ENCODE data around the gene ZNF473. TPM values are rescaled to one million over a fixed set of nuclear protein-coding genes. Genes with fewer than 3 reads are reported as not detected.
"Not testable (repeated sequence)": the region's sequence is repeated elsewhere in the genome, so short reads cannot be mapped to it uniquely, and the experiment has no call there.

ZNF473 gene
- total RNA-seq, 1 experiment from 2014 or later: 13.9 TPM

DNA sequence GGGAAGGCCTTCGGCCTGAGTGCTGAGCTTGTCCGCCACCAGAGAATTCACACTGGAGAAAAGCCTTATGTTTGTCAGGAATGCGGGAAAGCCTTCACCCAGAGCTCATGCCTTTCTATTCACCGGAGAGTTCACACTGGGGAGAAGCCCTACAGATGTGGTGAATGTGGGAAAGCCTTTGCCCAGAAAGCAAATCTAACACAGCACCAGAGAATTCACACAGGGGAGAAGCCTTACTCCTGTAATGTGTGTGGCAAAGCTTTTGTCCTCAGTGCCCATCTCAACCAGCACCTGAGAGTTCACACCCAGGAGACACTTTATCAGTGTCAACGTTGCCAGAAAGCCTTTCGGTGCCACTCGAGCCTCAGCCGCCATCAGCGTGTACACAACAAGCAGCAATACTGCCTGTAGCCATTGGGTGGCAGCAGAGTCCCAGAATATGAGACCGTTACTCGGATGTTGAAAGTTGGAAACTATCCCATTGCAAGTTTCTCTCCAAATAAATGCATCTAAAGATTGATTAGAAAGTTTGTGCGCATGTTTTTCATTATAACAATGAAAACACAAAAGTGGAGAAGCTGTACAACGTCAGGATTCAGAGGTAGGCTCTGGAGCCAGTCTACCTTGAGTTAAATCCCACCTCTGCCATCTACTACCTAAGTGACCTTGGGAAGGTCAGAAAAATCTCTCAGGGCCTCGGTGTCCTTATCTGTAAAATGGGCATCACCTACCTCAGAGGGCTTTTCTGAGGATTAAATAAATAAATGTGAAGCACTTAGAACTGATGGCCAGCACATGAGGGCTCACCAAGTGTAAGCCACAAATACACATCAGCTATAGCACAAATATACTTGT, 21.1 kb downstream of the ZNF473 start:
- no peaks in the 10 kb centered on the region for H3K27me3 ChIP-seq (ENCODE audit: insufficient read depth, low read depth)
- TF ChIP-seq EZH2 (IDR thresholded peaks at IDR 0.05; ENCODE audit: low read depth): no peak
- TF ChIP-seq, protein P1, sequence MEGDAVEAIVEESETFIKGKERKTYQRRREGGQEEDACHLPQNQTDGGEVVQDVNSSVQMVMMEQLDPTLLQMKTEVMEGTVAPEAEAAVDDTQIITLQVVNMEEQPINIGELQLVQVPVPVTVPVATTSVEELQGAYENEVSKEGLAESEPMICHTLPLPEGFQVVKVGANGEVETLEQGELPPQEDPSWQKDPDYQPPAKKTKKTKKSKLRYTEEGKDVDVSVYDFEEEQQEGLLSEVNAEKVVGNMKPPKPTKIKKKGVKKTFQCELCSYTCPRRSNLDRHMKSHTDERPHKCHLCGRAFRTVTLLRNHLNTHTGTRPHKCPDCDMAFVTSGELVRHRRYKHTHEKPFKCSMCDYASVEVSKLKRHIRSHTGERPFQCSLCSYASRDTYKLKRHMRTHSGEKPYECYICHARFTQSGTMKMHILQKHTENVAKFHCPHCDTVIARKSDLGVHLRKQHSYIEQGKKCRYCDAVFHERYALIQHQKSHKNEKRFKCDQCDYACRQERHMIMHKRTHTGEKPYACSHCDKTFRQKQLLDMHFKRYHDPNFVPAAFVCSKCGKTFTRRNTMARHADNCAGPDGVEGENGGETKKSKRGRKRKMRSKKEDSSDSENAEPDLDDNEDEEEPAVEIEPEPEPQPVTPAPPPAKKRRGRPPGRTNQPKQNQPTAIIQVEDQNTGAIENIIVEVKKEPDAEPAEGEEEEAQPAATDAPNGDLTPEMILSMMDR (conservative IDR thresholded peaks at IDR 0.05): peak; percentile 67
- CTCF ChIA-PET: no interaction called here

DNA sequence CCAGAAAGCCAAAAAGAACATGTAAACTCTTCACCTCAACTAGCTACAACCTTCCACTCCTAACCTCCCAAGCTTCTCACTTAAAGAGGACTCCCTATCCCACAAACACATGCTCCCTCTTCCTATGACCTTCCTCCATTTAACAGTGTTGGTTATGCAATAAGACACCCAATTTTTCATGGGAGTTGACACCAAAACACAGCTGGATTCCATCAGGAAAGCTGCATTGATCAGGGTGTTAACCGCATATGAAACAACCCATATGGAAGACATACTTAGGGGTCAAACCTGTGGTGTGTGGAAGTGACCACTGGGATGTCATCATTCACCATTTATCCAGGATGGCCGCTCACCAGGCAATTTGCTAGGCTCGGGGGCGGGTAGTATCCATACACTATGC, 21.9 kb downstream of the ZNF473 start:
- H3K27ac ChIP-seq: no peak overlapping the region
- CTCF ChIA-PET: no interaction called here

More for the DNA sequence above, 21.1 kb downstream of the ZNF473 start:
- H3K4me3 ChIP-seq: no peak overlapping the region
- H3K79me2 ChIP-seq (ENCODE audit: low read depth): no peaks in the 10 kb centered on the region
- H2AFZ ChIP-seq: no peak overlapping the region
- no peak overlapping the region for H3K4me2 ChIP-seq
- no TSS peak for BruUV-seq (replicated peaks)
- H3K9me2 ChIP-seq (ENCODE audit: insufficient read depth): no peaks in the 10 kb centered on the region
- H3K27ac ChIP-seq: no peak overlapping the region
- no peaks in the 10 kb centered on the region for H3K4me1 ChIP-seq (replicated peaks; ENCODE audit: insufficient read depth)
- peaks cover 19% of the 10 kb centered on the region; the same call in 1 of the 2 replicates for H3F3A ChIP-seq (ENCODE audit: insufficient read depth, low read depth)
- H3K9me3 ChIP-seq (ENCODE audit: insufficient read depth, low read depth): peaks cover 79% of the 10 kb centered on the region
- DNase-seq: no peak
- intact Hi-C loops (cut with micrococcal nuclease; ENCODE audit: unreplicated experiment): no loop called here
- peaks cover 54% of the 10 kb centered on the region for H3K36me3 ChIP-seq (ENCODE audit: low read depth)
- POLR2A ChIA-PET (ENCODE audit: unreplicated experiment): no interaction called here
- H4K20me1 ChIP-seq (ENCODE audit: insufficient read depth): no peaks in the 10 kb centered on the region

DNA sequence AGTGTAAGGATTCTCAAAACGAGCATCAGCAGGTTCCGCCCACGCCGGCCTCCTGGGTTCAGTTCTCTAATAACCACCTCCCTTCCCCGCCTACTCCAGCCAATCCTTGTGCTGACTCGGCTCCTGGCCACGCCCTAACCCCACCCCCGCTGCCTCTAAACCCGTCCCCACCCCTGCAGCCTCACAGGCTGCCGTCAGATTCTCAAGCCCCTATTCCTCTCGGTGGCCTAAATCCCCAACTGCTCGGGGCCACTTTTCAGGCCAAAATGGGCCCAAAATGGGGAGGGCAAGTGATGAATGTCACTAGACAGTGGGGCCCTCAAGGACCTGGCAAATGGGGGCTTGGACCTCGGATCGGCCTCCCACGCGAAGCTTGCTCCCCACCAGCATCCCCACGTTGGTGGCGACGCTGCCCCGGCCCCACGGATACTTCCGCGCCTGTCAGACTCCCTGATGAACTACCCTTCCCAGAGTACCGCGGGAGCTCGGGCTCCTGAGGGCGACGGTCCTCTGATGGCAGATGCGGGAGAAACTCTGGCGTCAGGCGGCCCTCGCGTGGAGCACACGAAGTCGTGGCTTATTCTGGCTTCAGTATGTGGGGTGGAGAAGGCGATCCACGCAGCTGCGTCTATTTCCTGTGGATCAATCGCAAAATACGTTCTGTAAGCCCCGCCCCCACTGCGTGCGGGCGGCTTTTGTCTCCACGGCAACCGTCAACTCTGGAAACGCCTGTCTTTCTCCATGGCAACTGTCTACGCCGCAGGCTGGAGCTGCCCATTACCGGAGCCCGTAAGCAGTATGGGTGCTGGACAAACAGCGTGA, 24.8 kb downstream of the ZNF473 start:
- Histone ChIP-seq H3K27ac (no peak overlapping the region), H3F3A (ENCODE audit: insufficient read depth, low read depth) (peaks cover 17% of the 10 kb centered on the region; the same call in 1 of the 2 replicates), H3K79me2 (ENCODE audit: low read depth) (no peaks in the 10 kb centered on the region), H3K4me2 (no peak overlapping the region), H3K9me3 (ENCODE audit: insufficient read depth, low read depth) (peaks cover 56% of the 10 kb centered on the region), H2AFZ (no peak overlapping the region), H3K27me3 (ENCODE audit: insufficient read depth, low read depth) (no peaks in the 10 kb centered on the region), H4K20me1 (ENCODE audit: insufficient read depth) (no peaks in the 10 kb centered on the region), H3K36me3 (ENCODE audit: low read depth) (peaks cover 18% of the 10 kb centered on the region), H3K4me3 (no peak overlapping the region), H3K9me2 (ENCODE audit: insufficient read depth) (no peaks in the 10 kb centered on the region), H3K4me1 (replicated peaks; ENCODE audit: insufficient read depth) (no peaks in the 10 kb centered on the region)
- intact Hi-C loops (cut with micrococcal nuclease; ENCODE audit: unreplicated experiment): no loop called here
- CTCF ChIA-PET: no interaction called here
- no peak for DNase-seq
- TF ChIP-seq, protein P1 (conservative IDR thresholded peaks at IDR 0.05): no peak
- TF ChIP-seq EZH2 (IDR thresholded peaks at IDR 0.05; ENCODE audit: low read depth): no peak
- POLR2A ChIA-PET (ENCODE audit: unreplicated experiment): no interaction called here
- no TSS peak for BruUV-seq (replicated peaks)

More for the DNA sequence above, 21.9 kb downstream of the ZNF473 start:
- Histone ChIP-seq H3K9me2 (ENCODE audit: insufficient read depth) (no peaks in the 10 kb centered on the region), H3K36me3 (ENCODE audit: low read depth) (peaks cover 46% of the 10 kb centered on the region), H3K4me3 (no peak overlapping the region), H4K20me1 (ENCODE audit: insufficient read depth) (no peaks in the 10 kb centered on the region), H3K9me3 (ENCODE audit: insufficient read depth, low read depth) (peaks cover 73% of the 10 kb centered on the region), H3F3A (ENCODE audit: insufficient read depth, low read depth) (peaks cover 19% of the 10 kb centered on the region; the same call in 1 of the 2 replicates), H3K4me2 (no peak overlapping the region), H3K27me3 (ENCODE audit: insufficient read depth, low read depth) (no peaks in the 10 kb centered on the region), H2AFZ (no peak overlapping the region), H3K4me1 (replicated peaks; ENCODE audit: insufficient read depth) (no peaks in the 10 kb centered on the region), H3K79me2 (ENCODE audit: low read depth) (no peaks in the 10 kb centered on the region)
- BruUV-seq (replicated peaks): no TSS peak
- intact Hi-C loops (cut with micrococcal nuclease; ENCODE audit: unreplicated experiment): no loop called here
- no peak for TF ChIP-seq EZH2 (IDR thresholded peaks at IDR 0.05; ENCODE audit: low read depth)
- TF ChIP-seq, protein P1 (conservative IDR thresholded peaks at IDR 0.05): no peak
- POLR2A ChIA-PET (ENCODE audit: unreplicated experiment): no interaction called here
- DNase-seq: no peak

DNA sequence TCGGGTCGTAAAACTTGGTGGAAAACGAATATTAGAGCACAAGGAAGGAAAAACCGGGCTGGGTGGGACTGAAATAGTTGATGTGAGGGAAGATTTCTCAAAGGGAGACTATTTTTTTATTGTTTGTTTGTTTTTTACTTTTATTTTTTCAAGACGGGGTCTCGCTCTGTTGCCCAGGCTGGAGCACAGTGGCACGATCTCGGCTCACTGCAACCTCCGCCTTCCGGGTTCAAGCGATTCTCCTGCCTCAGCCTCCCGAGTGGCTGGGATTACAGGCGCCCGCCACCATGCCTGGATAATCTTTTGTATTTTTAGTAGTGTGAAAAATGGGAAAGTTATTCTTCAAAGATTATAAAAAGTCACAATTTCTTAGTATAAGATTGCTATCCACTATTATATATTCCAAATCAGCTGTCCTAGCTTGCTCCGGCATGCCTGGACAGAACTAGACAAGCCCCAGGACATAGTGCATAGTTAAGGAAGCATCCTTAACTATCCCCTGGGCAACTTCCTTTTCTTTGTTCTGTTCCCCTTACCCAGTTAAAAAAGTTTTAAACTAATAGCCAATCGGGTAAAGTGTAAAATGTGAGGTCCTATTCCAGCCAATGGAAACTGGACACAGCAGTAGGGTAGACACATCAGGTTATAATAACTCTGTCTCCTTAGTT, 25.6 kb downstream of the ZNF473 start:
- BruUV-seq (replicated peaks); H4K20me1 ChIP-seq (ENCODE audit: insufficient read depth); H3K27ac ChIP-seq; CTCF ChIA-PET; H3K9me2 ChIP-seq (ENCODE audit: insufficient read depth); H3K4me3 ChIP-seq; H3K4me2 ChIP-seq; H3K79me2 ChIP-seq (ENCODE audit: low read depth); H3K4me1 ChIP-seq (replicated peaks; ENCODE audit: insufficient read depth); H2AFZ ChIP-seq; intact Hi-C loops (cut with micrococcal nuclease; ENCODE audit: unreplicated experiment); DNase-seq; H3K27me3 ChIP-seq (ENCODE audit: insufficient read depth, low read depth): not testable (repeated sequence)
- POLR2A ChIA-PET (ENCODE audit: unreplicated experiment): interaction anchor here (0.7 kb wide), 1 partner anchor 461 kb away, joined by 7 read pairs; no protein-coding TSS in a partner anchor
- Histone ChIP-seq H3F3A (ENCODE audit: insufficient read depth, low read depth) (peaks cover 17% of the 10 kb centered on the region; the same call in 1 of the 2 replicates), H3K9me3 (ENCODE audit: insufficient read depth, low read depth) (peaks cover 49% of the 10 kb centered on the region), H3K36me3 (ENCODE audit: low read depth) (peaks cover 11% of the 10 kb centered on the region)

Data from PC-9 (cell line).